GM21526 (cell line): Measurements from ENCODE around the gene VTI1A.

Experiments
- ATAC-seq: cut with Tn5 transposase; IDR thresholded peaks from one replicate; pipeline ENCODE4 v1.9.1; 2021; ENCODE audit warnings: moderate library complexity; ENCODE audit not compliant: unreplicated experiment, low FRiP score

Gene VTI1A

GRCh38 chr10:112739592-112740353 is 292.8 kb downstream of the VTI1A start:
- no peak for ATAC-seq

GRCh38 chr10:112741830-112742402 is 294.9 kb downstream of the VTI1A start:
- ATAC-seq = no peak

GRCh38 chr10:112744181-112745096 is 297.4 kb downstream of the VTI1A start:
- ATAC-seq = no peak

GRCh38 chr10:112746329-112746728 is 299.3 kb downstream of the VTI1A start:
- no peak for ATAC-seq

GRCh38 chr10:112750427-112751167 is 303.6 kb downstream of the VTI1A start:
- no peak for ATAC-seq

DNA sequence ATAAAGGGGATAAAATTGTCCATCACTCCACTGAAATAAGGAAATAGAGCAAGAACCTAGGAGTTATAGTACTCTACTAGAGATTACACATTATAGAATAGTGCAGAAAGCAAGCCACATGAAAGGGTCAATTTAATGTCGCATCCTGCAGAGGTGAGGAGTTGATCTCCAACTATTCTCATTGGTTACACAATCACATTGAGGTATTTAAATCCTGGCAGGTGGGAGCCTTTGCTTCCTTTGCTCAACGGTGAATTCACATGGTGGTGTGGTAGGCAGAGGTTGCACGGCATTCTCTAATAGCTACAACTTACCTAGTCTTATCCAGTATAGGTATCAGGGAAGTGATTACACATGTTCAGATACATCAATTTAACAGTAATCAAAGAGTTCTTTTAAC is 304.6 kb downstream of the VTI1A start:
- no peak for ATAC-seq

DNA sequence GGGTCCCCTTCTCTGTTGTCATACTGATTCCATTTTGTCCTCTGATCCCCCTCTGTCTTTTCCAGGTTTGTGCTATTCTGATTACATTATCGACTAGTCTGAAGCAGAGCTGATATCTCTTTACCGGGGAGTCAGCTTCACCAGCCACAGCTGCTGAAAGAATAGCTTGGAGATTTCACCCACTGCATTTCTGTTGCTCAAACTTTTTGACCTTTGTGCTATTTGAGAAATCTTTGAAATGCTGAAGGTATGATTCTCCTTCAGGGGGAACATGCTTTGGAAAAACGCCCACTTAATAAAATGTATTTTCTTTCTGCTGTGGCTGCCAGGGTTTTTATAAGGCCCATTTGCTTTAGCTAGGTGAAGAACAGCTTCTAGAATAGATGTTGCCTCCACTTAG is 305.3 kb downstream of the VTI1A start:
- no peak for ATAC-seq

DNA sequence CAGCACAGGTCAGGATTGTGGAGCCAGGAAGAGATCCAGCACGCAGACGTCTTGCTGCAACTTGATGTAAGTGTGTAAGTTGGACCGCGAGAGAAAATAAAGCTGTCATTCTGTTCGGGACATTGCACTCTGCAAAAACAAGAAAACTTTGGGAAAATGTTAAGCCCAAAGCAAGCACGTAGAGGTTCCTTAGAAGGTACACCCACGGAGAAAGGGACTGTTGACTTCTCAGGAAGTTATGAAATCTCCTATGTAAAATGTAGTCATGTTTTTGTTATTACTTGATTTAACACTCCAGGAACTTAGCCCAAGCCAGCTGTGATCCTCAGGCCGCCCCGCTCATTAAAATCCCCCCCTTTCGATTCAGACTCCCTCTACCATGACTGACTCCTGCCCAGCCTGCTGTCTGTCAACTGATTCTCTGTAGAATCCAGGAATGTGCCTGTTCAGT is 307.0 kb downstream of the VTI1A start:
- no peak for ATAC-seq

DNA sequence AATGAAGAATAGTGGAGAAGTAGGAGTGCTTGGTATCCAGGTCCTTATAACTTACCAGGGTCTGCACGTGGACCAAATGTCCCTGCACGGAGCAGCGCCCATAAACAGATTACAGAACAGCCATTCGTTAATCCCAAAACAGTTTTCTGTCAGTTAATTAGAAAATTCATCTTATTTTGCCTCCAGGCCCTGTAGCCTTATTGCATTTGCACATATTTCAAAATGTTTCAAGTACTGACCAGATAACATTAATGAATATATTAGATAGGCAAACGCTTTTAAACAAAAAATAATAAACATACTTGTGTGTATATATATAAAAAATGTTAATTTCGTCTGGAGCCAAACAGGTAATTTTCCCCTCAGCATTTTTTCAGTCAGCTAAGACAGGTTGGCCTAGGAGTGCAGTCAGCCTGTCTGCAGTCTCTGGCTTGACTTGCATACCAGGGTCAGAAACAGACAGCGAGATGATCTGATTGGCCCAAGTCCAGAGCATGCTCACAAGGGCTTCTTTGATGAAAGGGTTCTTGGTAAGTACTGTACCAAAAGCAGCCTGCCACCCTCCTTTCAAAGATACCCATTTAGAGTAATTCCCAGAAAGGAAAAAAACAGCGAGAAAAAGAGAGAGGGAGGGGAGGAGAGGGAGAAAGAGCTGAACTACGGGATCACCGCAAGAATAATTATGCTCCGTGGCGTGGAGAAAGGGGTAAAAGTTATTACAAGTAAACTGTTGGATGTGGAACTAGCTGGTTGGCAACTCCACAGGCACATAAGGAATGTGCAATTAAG is 308.6 kb downstream of the VTI1A start:
- ATAC-seq = no peak

- ATAC-seq = no peak
These were observed 309.2 kb downstream of the VTI1A start for GRCh38 chr10:112756235-112756527.

DNA sequence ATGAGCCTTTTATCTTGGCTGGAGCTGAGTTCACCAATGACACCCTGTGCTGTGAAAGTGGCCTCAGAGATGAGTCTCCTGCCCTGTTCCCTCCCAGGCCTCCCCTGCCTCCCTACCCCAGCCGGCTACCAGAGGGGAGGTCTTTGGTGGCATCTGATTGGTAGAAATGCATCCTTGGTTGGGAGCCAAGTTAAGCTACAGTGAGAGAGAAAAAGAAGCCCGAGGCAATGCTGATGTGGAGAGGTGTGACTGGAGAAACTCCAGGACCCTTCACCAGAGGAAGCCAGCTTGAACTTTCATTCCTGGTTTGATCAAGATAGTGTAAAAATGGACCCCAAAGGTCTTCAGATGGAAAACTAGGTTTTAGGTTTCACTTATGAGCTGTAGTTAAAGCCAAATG is 311.9 kb downstream of the VTI1A start:
- no peak for ATAC-seq

- ATAC-seq = no peak
These were observed 312.5 kb downstream of the VTI1A start for GRCh38 chr10:112759496-112759895.

DNA sequence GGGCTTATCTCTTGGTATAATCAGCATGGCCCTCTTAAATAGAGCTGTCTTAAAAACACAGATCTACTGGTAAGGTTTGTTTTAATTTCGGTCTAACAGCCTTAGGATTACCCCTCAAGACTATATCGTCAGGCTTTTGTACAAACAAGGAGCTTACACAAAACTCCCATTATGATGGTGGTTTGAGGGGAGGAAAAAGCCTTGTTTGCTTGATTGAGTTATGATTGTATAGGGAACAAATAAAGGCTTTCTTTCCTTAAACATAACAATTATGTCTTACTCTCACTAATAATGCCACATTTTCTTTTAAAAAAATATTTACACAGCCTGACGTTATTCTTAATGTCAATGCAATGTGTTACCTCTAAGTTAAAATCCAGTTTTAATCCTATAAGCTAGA is 314.2 kb downstream of the VTI1A start:
- ATAC-seq = no peak

- ATAC-seq = no peak
These were observed 317.0 kb downstream of the VTI1A start for GRCh38 chr10:112763916-112764520.

- no peak for ATAC-seq
These were observed 318.8 kb downstream of the VTI1A start for GRCh38 chr10:112765717-112766235.

DNA sequence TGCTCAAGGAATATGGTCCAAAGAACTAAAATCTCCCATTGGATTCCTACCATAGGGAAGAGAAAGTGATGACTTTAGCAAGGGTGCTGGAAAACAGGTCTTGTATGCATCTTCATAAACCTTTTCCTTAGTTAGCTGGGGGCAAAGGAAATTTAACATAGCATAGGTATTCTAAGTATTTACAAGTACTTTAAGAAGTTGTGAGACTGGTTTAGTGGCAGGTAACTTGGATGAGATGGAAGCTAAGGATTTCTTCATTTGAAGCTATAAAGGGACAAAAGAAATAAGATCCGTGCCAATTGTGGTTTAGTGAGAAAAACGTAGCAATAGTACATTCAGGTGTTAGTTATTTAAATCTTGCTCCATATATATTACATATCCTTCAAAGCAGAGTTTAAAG is 319.6 kb downstream of the VTI1A start:
- no peak for ATAC-seq

- ATAC-seq = no peak
These were observed 320.1 kb downstream of the VTI1A start for GRCh38 chr10:112767156-112767555.

GRCh38 chr10:112768121-112768520 is 321.1 kb downstream of the VTI1A start:
- no peak for ATAC-seq

DNA sequence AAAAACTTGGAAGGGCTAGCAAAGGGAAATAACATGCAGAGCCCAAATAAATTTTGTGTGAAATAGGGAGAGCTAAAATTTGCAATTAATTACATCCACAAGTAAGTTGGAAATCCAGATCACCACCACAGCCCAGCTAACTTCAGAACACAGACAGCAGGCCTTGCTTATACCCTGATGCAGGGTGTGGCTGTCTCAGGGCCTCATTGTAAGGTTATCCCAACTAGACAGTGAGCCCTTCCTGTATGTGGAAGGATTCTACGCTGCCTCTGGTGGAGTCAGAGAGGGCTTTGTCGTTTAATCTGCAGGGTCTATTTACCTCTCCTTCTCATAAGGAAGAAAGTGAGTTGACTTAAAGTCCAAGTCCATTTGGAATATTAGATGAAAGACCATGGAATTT is 322.1 kb downstream of the VTI1A start:
- no peak for ATAC-seq
